Subcutaneous abdominal adipose tissue (tissue), 5 donors: ENCODE data around the gene SPINT3.

Experiments used
- H3K27ac ChIP-seq: one replicate; pipeline ENCODE4 v1.7.0; 2013; ENCODE audit warnings: low read depth, mild to moderate bottlenecking, inconsistent platforms, low read length, moderate library complexity
- H3K27me3 ChIP-seq, 5 donors: one replicate each; pipeline ENCODE4 v1.7.0; 2013; ENCODE audit warnings: low read length in 5 of 5, inconsistent platforms in 1 of 5; ENCODE audit not compliant: control insufficient read depth in 5 of 5, insufficient read depth in 4 of 5
- H3K36me3 ChIP-seq, 5 donors: one replicate each; pipeline ENCODE4 v1.7.0; 2013; ENCODE audit warnings: low read length in 5 of 5; ENCODE audit not compliant: control insufficient read depth in 5 of 5, insufficient read depth in 5 of 5
- H3K4me1 ChIP-seq, 5 donors: one replicate each; pipeline ENCODE4 v1.7.0; 2013; ENCODE audit warnings: low read length in 5 of 5, mild to moderate bottlenecking in 3 of 5, moderate library complexity in 1 of 5; ENCODE audit not compliant: control insufficient read depth in 5 of 5, insufficient read depth in 5 of 5
- H3K4me3 ChIP-seq, 5 donors: one replicate each; pipeline ENCODE4 v1.7.0; 2013; ENCODE audit warnings: low read length in 5 of 5, low read depth in 1 of 5
- H3K9ac ChIP-seq, 5 donors: one replicate each; pipeline ENCODE4 v1.7.0; 2013; ENCODE audit warnings: low read length in 5 of 5, mild to moderate bottlenecking in 4 of 5, moderate library complexity in 3 of 5
- H3K9me3 ChIP-seq, 5 donors: one replicate each; pipeline ENCODE4 v1.7.0; 2013; ENCODE audit warnings: low read length in 5 of 5; ENCODE audit not compliant: control insufficient read depth in 5 of 5
- donor health status: healthy.
- donor health status: healthy.
- donor health status: healthy.
- donor health status: healthy.
- donor health status: healthy.

SPINT3 gene

DNA sequence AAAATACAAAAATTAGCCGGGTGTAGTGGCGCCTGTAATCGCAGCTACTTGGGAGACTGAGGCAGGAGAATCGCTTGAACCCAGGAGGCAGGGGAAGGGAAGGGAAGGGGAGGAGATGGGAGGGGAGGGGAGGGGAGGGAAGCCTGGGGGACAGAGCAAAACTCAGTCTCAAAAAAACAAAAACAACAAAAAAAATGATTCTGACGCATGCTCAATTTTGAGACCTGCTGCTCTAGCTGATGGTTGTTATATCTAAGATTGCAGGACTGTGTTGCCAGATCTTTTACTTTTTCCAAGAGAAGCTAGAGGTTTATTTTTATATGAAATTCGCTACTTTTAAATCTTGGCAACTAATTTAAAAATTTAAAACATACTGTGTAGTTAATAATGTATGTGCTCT, 48.2 kb downstream of the SPINT3 start:
- Histone ChIP-seq H3K4me3 (no peak overlapping the region), H3K27ac (no peak overlapping the region), H3K4me1 (peaks cover 1 to 21% (median 17%) of the 10 kb centered on the region in 5 donors), H3K9me3 (no peaks in the 10 kb centered on the region), H3K36me3 (no peaks in the 10 kb centered on the region), H3K27me3 (peaks cover 21 to 43% (median 37%) of the 10 kb centered on the region in 5 donors), H3K9ac (no peak overlapping the region)

DNA sequence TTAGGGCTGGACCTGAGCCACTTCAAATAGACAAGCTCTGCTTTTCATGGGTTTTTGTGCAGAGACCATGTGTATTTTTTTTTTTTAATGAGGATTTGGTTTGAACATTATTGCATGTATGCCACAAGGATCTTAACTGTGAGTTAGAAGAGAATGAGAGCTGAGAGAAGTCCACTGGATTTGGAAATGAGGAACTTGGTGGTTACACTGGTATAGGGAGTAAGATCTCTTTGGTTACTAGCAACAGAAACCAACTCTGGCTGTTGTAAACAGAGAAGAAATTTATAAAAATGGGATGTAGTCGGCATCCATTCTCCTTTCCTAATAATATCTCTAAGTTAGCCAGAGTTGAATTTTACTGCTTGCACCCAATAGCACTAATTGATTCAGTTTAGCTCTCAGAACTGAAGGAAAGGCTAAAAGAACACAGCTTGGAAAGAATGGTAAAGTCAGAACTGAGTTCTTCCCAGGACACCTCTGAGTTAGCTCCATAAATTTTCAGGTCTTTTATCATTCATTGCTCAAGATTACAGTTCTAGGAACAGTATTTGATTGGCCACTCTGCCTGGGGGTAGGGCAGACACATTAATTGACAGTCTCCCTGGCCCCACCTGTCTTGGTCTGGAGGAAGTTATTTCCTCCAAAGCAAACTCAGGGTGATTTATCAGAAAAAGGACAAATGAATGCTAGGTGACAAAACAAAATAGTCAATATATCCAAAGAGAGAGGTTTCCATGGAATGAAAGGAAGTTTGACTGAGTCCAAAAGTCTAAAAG, 49.7 kb downstream of the SPINT3 start:
- Histone ChIP-seq H3K4me1 (peaks cover 1 to 15% (median 12%) of the 10 kb centered on the region in 5 donors), H3K27ac (no peak overlapping the region), H3K4me3 (no peak overlapping the region), H3K9me3 (no peaks in the 10 kb centered on the region), H3K27me3 (peaks cover 21 to 34% (median 28%) of the 10 kb centered on the region in 5 donors), H3K9ac (no peak overlapping the region), H3K36me3 (no peaks in the 10 kb centered on the region)

DNA sequence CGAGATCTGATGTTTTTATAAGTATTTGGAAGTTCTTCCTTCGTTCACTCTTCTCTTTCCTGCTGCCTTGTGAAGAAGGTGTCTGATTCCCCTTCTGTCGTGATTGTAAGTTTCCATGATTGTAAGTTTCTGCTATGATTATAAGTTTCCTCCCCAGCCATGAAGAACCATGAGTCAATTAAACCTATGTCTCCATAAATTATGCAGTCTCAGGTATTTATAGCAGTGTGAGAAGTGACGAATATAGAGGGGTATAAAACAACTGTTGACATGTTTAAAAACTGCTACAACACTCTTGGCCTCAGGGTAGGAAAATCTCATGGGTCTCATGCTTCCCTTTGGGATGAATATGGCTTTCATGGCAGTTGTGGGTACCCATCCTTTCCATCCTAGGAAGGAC, 51.7 kb downstream of the SPINT3 start:
- Histone ChIP-seq H3K4me1 (no peaks in the 10 kb centered on the region), H3K36me3 (no peaks in the 10 kb centered on the region), H3K27me3 (peaks cover 4 to 23% (median 12%) of the 10 kb centered on the region in 5 donors), H3K9me3 (no peaks in the 10 kb centered on the region), H3K27ac (no peak overlapping the region), H3K9ac (no peak overlapping the region), H3K4me3 (no peak overlapping the region)

DNA sequence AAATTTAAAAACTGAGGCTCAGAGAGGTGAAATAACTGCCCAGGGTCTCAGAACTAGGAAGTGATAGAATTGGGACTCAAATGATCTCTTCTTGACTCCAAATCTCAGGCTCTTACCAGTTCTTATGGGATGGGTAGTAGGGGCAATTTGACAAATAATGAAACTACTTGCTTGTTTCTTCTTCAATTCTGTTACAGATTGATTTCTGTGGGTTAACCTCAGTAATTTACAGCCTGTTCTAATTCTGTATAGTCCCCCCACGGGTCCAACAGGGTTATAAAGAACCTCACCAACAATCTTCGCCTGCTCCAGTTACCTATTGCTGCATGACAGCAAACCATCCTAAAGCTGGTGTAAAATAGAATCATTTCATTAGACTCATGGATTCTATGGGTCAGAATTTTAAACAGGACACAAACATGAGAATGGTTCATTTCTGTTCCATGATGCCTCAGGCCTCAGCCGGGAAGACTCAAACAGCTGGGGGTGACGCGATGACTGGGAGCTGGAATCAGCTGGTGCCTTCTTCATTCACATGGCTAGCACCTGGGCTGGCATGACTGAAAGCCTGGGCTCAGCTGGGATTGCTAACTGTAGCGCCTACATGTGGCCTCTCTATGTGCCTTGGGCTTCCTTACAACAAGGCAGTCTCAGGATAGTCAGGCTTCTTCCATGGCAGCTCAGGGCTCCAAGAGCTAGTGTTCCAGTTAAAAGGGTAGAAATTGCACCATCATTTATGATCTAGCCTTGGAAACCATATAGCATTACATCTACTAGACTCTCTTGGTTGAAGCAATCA, 52.5 kb downstream of the SPINT3 start:
- Histone ChIP-seq H3K36me3 (no peaks in the 10 kb centered on the region), H3K4me3 (no peak overlapping the region), H3K9ac (no peak overlapping the region), H3K27ac (no peak overlapping the region), H3K4me1 (no peaks in the 10 kb centered on the region), H3K9me3 (no peaks in the 10 kb centered on the region), H3K27me3 (peaks cover 3 to 24% (median 5%) of the 10 kb centered on the region in 5 donors)
